NCI-H146 (cell line): ENCODE results near the gene FAM181B.
A peak's percentile ranks its signal among the peaks of the same experiment; 100 is the strongest.

ENCODE experiments used
- DNase-seq: peaks from one replicate; lab custom pipeline; 2025; lab: John Stamatoyannopoulos, UW

The FAM181B gene, protein sequence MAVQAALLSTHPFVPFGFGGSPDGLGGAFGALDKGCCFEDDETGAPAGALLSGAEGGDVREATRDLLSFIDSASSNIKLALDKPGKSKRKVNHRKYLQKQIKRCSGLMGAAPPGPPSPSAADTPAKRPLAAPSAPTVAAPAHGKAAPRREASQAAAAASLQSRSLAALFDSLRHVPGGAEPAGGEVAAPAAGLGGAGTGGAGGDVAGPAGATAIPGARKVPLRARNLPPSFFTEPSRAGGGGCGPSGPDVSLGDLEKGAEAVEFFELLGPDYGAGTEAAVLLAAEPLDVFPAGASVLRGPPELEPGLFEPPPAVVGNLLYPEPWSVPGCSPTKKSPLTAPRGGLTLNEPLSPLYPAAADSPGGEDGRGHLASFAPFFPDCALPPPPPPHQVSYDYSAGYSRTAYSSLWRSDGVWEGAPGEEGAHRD

DNA sequence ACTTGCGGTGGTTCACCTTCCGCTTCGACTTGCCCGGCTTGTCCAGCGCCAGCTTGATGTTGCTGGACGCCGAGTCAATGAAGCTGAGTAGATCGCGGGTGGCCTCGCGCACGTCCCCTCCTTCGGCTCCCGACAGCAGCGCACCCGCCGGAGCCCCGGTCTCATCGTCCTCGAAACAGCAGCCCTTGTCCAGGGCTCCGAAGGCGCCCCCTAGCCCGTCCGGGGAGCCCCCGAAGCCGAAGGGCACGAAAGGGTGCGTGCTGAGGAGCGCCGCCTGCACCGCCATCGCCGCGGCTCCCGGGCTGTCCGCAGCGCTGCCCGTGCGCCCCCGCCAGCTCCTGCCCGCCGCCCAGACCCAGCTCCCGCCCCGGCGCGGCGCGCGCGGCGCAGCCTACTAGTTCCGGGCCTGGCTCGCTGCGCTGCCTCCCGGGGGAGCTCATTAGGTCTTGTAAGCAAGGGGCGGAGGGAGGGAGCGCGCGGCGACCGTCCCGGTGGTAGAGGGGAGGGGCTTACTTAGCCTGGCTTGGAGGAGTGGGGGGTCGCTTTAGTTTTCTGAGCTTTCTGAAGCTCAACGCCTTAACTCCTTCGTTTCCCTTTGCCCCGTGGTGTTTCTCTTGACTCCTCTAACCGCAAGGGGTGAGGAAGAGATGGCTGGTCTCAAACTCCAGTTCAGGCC is at the start of gene FAM181B:
FAM181B (minus strand) TSS at position 421 of the 676 bp plus-strand sequence; CDS start at position 286, 135 bp downstream.
- DNase-seq, result peak; percentile 42

DNA sequence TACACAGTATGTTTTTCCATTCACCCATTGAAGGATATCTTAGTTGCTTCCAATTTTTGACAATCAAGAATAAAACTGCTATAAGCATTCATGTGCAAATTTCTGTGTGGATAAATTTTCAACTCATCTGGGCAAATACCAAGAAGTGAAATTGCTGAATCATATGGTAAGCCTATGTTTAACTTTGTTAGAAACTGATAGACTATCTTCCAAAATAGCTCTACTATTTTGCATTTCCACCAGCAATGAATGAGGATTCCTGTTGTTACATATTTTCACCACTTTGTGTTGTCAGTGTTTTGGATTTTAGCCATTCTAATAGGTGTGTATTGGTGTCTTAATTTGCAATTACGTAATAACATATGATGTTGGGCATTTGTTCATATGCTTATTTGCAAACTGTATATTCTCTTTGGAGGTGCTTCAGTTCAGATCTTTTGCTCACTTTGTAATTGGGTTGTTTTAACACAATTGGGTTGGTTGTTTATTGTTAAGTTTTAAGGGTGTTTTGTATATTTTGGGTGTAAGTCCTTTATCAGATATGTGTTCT is 49.2 kb upstream of the FAM181B start:
- no peak for DNase-seq

DNA sequence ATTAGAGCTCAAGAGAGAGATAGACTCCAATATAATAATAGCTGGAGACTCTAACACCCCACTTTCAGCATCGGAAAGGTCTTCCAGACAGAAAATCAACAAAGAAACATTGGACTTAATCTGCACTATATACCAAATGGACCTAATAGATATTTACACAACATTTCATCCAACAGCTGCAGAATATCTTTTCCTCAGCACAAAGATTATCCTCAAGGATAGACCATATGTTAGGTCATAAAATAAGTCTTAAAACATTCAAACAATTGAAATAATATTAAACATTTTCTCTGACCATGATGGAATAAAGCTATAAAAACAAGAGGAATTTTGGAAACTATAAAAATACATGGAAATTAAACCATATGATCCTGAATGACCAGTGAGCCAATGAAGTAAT is 45.1 kb upstream of the FAM181B start:
- no peak for DNase-seq

DNA sequence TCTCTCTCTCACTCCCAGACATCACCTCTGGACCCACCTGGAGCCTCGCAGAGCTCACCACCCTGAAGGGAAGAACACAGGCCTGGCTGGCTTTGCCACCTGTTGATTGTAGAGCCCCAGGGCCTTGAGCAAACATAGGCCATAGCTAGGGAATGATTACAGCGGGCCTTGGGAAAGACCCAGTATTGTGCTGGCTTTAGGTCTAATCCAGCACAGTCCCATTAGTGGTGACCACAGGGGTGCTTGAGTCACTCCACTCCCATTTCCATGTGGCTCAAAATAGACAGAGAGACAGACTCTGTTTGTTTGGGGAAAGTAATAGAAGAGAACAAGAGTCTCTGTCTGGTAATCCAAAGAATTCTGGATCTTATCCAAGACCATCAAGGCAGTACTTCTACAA is 42.7 kb upstream of the FAM181B start:
- peak; percentile 39 for DNase-seq

DNA sequence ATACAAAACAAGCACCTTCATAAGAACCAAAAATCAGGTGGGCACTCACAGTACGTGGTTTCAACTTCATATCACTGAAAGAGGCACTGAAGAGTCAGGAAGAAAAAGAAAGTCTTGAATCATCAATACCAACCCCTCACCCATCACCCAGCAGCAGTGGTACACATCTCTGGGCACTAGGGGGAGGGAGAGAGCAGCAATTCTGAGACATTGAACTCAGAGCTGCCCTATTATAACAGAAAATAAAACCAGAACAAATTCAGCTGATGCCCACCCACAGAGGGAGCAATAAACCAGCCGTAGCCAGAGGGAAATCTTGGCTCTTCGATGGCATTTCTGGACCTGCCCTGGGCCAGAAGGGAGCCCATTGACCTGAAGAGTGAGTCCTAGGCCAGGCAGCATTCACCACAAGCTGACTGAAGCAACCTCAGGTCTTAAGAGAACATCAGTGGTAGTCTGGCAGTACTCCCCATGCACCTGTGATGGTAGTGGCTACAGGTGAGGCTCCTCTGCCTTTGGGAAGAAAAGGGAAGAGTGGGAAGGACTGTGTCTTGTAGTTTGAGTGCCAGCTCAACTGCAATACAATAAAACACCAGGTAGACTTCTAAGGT is 42.2 kb upstream of the FAM181B start:
- peak; percentile 11 for DNase-seq

DNA sequence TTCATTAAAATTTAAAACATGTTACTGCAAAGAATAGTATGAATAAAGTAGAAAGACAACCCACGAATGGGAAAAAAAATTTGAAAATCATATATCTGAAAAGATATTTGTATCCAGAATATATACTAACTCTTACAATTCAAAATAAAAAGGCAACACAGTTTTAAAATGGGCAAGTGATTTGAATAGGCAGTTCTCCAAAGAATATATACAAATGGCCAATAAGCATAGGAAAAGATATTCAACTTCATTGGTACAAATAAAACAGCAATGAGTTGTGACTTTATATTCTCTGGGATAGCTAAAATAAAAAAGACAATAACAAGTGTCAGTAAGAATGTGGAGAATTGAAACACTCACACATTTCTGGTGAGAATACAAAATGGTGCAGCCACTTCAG is 41.6 kb upstream of the FAM181B start:
- no peak for DNase-seq

DNA sequence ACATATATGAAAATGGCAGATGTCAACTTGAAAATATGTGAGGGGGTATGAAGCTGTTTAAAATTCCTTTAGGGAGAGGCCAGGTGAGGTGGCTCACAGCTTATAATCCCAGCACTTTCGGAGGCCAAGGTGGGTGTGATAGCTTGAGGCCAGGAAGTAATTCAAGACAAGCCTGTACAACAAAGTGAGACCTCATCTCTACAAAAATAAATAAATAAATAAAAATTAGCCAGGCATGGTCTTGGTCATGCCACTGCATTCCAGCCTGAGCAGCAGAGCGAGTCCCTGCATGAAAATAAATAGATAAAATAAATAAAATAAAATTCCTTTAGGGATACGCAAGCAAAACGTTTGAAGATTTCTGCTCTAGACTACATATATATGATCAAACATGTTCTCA is 38.1 kb upstream of the FAM181B start:
- no peak for DNase-seq

DNA sequence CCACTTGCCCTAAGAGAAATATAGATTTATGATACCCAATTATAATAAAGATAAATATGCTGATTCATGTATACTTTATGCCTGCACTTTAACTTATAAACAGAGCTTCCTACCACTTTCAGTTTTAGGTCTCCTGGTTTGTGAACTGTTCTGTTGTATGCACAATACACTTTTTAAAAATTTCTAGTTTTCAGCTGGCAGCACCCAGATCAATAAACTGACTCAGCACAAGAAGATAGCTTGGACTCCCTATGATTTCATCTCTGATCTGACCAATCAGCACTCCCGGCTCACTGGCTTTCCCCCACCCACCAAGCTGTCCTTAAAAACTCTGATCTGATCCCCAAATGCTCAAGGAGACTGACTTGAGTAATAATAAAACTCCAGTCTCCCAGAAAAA is 33.5 kb upstream of the FAM181B start:
- DNase-seq, result no peak

DNA sequence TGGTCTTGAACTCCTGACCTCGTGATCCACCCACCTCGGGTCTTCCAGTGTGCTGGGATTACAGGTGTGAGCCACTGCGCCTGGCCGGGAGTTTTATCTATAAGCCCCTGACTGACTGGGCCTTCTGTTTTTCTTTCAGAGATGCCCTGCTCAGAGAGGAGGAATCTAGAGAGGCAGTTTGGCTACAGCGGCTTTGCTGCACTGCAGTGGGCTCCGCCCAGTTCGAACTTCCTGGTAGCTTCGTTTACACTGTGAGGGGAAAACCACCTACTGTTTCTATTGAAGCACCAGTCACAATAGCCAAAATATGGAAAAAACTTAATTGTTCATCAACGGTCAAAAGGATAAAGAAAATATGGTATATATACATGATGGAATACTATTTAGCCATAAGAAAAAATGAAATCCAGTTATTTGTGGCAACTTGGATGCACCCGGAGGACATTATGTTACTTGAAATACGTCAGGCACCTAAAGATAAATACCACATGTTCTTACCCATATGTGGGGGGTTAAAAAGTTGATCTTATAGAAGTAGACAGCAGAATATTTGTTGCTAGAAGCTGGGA is 31.9 kb upstream of the FAM181B start:
- DNase-seq, result no peak

DNA sequence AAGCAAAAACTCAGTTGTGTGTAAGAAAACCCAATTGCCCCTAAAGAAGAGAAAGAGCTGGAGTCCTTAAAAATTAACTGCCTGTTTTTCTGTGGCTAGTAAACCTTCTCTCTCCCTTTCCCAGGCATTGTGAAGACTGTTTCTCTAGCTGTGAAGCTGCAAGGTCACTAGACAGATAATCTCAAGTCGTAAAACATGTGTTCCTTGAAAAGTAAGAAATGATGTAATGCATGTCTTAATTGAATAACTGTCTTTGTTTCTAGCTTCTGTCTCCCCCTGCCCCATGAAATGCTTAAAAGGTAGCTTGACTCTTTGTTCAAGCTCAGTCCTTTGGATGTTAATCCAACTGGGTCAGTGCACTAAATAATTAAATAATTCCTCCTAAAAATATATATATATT is 29.5 kb upstream of the FAM181B start:
- DNase-seq, result no peak

DNA sequence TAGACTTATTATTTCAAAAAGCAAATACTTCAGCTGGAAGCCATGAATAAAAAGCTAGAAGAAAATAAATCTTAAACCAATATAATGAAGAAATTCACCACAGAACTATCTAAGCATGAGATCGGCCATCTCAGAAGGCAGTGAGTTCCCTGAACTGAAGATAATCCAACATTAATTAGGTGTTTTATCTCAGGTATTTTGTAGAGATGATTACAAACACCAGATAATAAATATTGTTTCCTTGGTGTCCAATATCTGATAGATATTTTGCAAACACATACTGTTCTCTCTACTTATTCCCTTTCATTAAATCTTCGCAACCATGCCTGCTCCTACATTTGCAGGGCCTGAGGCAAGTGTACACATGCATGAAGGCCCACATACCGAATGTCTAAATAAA is 26.0 kb upstream of the FAM181B start:
- no peak for DNase-seq

DNA sequence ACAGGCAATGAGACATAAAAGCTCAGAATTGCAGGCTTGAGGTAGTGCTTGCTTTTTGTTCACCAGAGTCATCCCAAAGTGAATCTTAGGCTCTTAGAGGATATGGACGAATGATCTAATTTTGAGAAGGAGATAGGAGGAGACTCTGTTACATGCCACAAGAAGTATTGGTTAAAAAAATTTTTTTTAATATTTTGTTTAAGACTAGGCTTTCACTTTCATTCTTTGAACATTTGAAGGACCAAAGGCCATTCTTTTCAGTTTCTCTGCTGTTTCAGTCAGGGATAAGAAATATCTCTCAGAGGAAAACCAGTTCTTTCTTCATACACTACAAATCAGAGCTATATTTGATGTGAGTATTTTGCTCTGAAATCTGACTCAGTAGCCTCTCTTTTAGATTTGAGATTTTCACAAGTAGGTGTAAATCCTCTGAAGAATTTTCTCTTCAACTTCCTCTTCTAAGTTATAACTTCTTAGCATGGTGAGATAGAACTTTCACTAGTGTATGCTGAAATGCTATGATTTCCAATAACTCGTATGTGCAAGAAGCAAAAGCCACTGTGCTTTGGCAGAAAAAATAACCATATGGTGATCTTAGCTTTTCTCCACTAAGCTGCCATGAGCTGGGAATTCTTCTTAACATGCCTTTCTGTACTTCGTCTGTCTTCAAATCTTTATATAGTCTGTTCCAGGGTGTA is 24.1 kb upstream of the FAM181B start:
- DNase-seq, result no peak

DNA sequence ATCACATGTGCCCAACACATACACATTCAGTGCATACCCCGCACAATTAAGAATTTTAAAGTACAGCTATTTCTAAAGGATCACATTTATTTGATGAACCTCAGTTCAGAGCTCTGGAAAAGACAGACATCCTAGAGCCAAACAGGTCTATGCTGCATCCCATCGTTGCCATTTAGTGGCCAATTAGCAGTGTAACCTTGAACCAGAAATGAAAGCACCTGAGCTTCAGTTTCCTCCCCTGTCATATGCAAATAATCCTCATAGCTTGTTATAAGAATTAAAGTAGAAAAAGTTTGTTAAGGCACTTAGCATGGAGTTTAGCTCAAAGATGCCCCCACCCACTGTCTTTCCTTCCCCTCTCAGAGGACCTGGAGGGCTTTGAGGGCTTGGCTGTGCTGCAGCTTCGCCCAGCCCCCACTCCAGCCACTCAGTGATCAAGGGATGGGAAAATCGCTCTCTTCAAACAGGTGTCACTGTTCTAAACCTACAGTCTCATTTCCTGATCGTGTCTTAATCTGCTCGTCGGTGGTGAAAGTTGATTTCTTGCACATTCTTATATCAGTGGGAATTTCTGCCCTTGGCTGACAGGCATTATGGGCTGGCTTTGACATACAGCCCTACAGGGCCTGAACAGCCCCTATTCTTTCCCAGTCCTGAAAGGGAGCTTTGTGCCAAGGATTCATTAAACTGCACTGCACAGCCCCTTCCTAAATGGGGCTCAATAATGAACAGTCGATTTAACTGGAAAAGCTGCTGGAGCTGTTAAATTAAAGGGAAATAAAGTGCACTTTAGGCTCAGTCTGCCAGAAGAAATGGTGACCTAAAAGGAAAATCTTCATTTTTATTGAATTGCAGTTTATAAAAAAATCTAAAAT is 23.3 kb upstream of the FAM181B start:
- no peak for DNase-seq

DNA sequence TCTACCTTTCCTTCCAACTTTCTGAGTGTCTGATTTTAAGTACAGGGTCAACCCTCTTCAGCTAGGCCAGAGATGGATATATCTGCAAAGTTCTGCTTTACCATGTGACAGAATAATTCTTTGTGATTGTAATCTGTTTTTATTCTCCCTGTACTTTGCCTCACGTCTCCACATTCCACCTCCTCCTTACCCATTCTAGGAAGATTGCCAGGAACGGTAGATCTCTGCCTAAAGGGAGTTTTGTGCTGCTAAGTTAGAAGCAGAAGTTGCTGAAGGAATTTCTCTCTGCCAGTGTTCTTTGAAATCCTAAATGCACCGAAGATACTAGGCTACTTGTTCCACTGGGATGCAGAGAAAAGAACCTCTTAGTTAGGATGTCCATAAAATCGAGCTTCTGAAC is 20.7 kb upstream of the FAM181B start:
- no peak for DNase-seq

DNA sequence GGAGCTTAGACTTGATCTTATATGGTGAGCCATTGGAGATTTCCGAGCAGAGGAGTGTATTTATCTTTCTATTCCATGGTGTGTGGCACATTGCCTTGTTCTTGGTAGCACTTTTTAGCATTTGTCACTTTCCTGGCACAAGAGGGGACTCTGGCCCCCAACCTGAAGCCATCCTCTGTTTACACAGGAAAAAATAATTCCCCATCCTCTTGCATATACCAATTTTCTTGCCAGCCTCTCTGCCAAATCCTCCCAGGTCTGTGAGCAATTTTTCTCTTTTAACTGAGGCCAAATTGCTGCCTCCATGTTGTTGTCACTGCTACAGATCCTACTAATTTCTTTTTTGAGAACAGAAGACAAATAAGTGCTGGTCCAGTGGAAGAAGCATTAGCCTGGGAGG is 20.3 kb upstream of the FAM181B start:
- no peak for DNase-seq

DNA sequence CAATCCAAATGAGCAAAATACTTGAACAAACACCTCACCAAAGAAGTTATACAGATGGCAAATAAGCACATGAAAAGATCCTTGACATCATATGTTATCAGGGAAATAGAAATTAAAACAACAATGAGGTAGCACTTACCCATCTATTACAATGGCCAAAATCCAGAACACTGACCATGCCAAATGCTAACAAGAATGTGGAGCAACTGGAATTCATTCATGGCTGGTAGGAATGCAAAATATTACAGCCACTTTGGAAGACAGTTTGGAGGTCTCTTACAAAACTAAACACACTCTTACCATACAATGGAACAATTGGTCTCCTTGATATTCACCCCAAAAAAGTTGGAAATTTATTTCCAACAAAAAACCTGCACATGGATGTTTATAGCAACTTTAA is 19.1 kb upstream of the FAM181B start:
- DNase-seq, result no peak

DNA sequence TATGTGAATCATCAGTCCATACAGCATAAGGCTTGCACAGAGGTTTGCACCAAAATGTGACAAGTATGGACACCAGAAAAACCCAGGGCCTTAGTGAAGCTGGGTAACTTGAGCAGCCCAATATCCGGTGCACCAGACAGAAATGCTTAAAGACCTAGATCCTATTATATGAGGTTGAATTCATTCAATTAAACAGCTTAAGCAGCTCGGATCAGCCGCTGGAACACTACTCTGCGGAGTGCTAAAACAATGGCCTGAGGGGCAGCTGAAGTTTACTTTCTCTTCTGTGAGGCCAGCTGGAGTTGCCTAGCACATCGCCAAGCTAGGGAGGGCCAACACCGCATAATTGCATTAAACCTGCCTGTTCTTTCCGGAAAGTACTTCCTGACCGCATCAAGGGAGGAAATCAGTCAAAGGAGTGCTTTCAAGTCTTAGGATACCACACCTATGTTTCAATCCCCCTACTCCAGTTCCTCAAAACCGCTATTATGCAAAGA is 17.0 kb upstream of the FAM181B start:
- DNase-seq, result no peak

DNA sequence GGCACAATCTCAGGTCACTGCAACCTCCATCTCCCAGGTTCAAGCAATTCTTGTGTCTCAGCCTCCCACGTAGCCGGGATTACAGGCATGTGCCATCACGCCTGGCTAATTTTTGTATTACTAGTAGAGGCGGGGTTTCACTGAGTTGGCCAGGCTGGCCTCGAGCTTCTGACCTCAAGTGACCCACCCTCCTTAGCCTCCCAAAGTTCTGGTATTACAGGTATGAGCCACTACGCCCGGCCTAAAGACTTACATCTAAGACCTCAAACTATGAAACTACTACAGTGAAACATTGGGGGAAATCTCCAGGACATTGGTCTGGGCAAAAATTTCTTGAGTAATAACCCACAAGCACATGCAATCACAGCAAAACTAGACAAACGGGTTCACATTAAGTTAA is 13.8 kb upstream of the FAM181B start:
- no peak for DNase-seq

DNA sequence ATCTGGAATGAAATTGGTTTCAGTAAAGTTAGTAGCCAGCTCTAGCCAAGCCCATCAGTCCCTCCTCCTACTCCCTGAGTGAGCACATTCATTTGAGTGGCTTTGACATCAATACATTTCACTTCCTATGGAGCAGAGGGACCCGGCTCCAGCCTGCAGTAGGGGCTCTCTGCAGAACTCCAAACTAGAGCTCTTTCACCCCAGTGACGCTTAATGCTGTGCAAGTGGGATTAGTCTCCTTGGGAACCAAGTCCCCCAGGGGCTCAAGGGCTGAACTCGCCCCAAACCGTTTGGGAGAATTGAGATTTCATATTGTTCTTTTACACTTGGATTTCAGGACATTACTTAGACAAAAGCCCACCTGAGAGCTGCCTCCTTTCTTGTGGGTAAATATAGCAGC is 4.4 kb upstream of the FAM181B start:
- no peak for DNase-seq

DNA sequence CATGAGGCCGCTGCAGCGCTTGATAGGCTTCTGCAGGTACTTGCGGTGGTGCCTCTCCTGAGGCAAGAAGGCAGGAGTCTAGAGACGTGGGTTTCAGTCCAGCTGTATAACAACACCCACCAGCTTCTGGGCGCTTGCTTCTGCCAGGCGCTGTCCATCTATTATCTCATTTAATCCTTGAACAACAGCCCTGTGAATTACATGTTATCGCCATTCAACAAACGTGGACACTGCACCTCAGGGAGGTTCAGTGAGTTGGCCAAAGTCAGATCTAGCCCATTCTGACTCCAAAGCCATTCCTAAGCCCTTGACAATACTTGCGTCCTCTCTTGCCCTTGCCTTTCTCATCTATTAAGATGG is 436 bp upstream of the FAM181B start:
- DNase-seq, result no peak
